DND-41 (cell line): ENCODE measurements around the gene UNC13C.

Source experiments
- CTCF ChIP-seq: IDR thresholded peaks from 2 replicates; pipeline ENCODE4 v1.5.1; 2012; ENCODE audit warnings: borderline replicate concordance, low read length, moderate library complexity, mild to moderate bottlenecking; ENCODE audit not compliant: poor library complexity, severe bottlenecking; ENCODE audit errors: extremely low read depth
- EZH2 ChIP-seq: IDR thresholded peaks from 3 replicates; pipeline ENCODE4 v1.6.1; 2012; ENCODE audit warnings: borderline replicate concordance, low read depth, mild to moderate bottlenecking, moderate library complexity, low read length, inconsistent platforms; ENCODE audit not compliant: severe bottlenecking

- no peak for TF ChIP-seq CTCF
- TF ChIP-seq EZH2: no peak
Observed at GRCh38 chr15:54518156-54518882, 540.1 kb downstream of the UNC13C start.
